Calu3 (cell line): ENCODE data around the gene YOD1. TPM values are rescaled to one million over a fixed set of nuclear protein-coding genes. Genes with fewer than 3 reads are reported as not detected.

Experiments
- BruUV-seq: library from RNA; stranded (reverse); fragments of 400-500 nt; replicated peaks from 2 replicates; lab custom pipeline; 2021; lab: Mats Ljungman, UMichigan
- CTCF ChIA-PET: fragments of 300-600 bp; sonication (Branson Sonifier 250); formaldehyde crosslinking; loops from one replicate; lab custom pipeline; 2022; ENCODE audit warnings: antibody characterized with exemption; lab: Charles Lee
- DNase-seq: peaks from one replicate; pipeline ENCODE4 v3.0.0; 2022
- H3K27ac Mint-ChIP-seq: one replicate; pipeline ENCODE4 v1.8.0; 2022; ENCODE audit warnings: mixed read lengths; ENCODE audit not compliant: unreplicated experiment
- H3K27me3 Mint-ChIP-seq: one replicate; pipeline ENCODE4 v1.8.0; 2022; ENCODE audit warnings: mixed read lengths; ENCODE audit not compliant: unreplicated experiment
- H3K36me3 Mint-ChIP-seq: one replicate; pipeline ENCODE4 v1.8.0; 2022; ENCODE audit warnings: mild to moderate bottlenecking, moderate library complexity, mixed read lengths; ENCODE audit not compliant: insufficient read depth, unreplicated experiment
- H3K4me1 Mint-ChIP-seq: one replicate; pipeline ENCODE4 v1.8.0; 2022; ENCODE audit warnings: mild to moderate bottlenecking, low read depth, mixed read lengths; ENCODE audit not compliant: unreplicated experiment
- H3K4me3 Mint-ChIP-seq: one replicate; pipeline ENCODE4 v1.8.0; 2022; ENCODE audit warnings: mild to moderate bottlenecking, low read depth, moderate library complexity, mixed read lengths; ENCODE audit not compliant: unreplicated experiment
- H3K9me3 Mint-ChIP-seq: one replicate; pipeline ENCODE4 v1.8.0; 2022; ENCODE audit warnings: low read depth, mixed read lengths; ENCODE audit not compliant: unreplicated experiment
- CTCF ChIP-seq: fragments of 200-600 bp; IDR thresholded peaks from one replicate; pipeline ENCODE4 v1.8.0; 2022; ENCODE audit warnings: antibody characterized with exemption; ENCODE audit not compliant: unreplicated experiment
- intact Hi-C: fragments of 100-400 bp; cut with micrococcal nuclease; formaldehyde crosslinking; loops from one replicate; pipeline ENCODE4 v1.10.0; 2022; ENCODE audit not compliant: unreplicated experiment
- total RNA-seq: library from RNA; stranded (reverse); gene quantifications from 2 replicates; pipeline ENCODE4 v1.2.3, GENCODE V29; 2022

The YOD1 gene
- total RNA-seq, 1 experiment from 2014 or later = 22.4 TPM

GRCh38 chr1:207055386-207056001 is 4.5 kb upstream of the YOD1 start:
- CTCF ChIA-PET = no interaction called here
- BruUV-seq = no TSS peak

GRCh38 chr1:207054491-207054890 is 3.5 kb upstream of the YOD1 start:
- DNase-seq = no peak
- peak overlapping the region; percentile 97 for H3K4me3 Mint-ChIP-seq
- peaks cover 67% of the 10 kb centered on the region for H3K36me3 Mint-ChIP-seq
- TF ChIP-seq CTCF = no peak
- BruUV-seq = no TSS peak
- H3K27ac Mint-ChIP-seq = no peak overlapping the region
- CTCF ChIA-PET = no interaction called here
- no peaks in the 10 kb centered on the region for H3K9me3 Mint-ChIP-seq
- no peaks in the 10 kb centered on the region for H3K27me3 Mint-ChIP-seq
- peaks cover 48% of the 10 kb centered on the region for H3K4me1 Mint-ChIP-seq
- intact Hi-C loops = loop anchor here (10.0 kb wide), 1 partner anchor 50 kb away; no protein-coding TSS in a partner anchor

More at GRCh38 chr1:207055386-207056001, 4.5 kb upstream of the YOD1 start:
- Mint-ChIP-seq H3K27me3 (no peaks in the 10 kb centered on the region), H3K4me1 (peaks cover 43% of the 10 kb centered on the region), H3K9me3 (no peaks in the 10 kb centered on the region), H3K4me3 (no peak overlapping the region), H3K36me3 (peaks cover 57% of the 10 kb centered on the region), H3K27ac (no peak overlapping the region)
- DNase-seq = no peak
- intact Hi-C loops = loop anchor here (10.0 kb wide), 1 partner anchor 51 kb away; no protein-coding TSS in a partner anchor
- no peak for TF ChIP-seq CTCF

GRCh38 chr1:207052911-207053769 is 2.1 kb upstream of the YOD1 start, which contains the start of gene PFKFB2:
Gene PFKFB2 (plus strand): TSS chr1:207053275. CDS start chr1:207054718, 1,443 bp downstream.
- no peaks in the 10 kb centered on the region for H3K9me3 Mint-ChIP-seq
- H3K4me1 Mint-ChIP-seq = peaks cover 58% of the 10 kb centered on the region
- H3K36me3 Mint-ChIP-seq = peaks cover 68% of the 10 kb centered on the region
- intact Hi-C loops = loop anchor here (10.0 kb wide), 1 partner anchor 48 kb away; no protein-coding TSS in a partner anchor
- H3K27ac Mint-ChIP-seq = peak within 1 kb of the TSS; percentile 93
- peak; percentile 100 for DNase-seq
- CTCF ChIA-PET = interaction anchor here (0.6 to 4.9 kb wide), 13 partner anchors 13 to 583 kb away, joined by 3 to 54 read pairs (median 4); partner anchors contain the start of genes C1orf116 and IKBKE
- no peaks in the 10 kb centered on the region for H3K27me3 Mint-ChIP-seq
- TSS peak; percentile 40 for BruUV-seq
- H3K4me3 Mint-ChIP-seq = peak within 1 kb of the TSS; percentile 97
- TF ChIP-seq CTCF = peak; percentile 45

GRCh38 chr1:207050480-207051190 is 373 bp downstream of the YOD1 start:
- H3K9me3 Mint-ChIP-seq = no peaks in the 10 kb centered on the region
- BruUV-seq = no TSS peak
- intact Hi-C loops = loop anchor here (2.0 to 10.0 kb wide), 3 partner anchors 18 to 46 kb away; partner anchors contain the start of gene C1orf116
- TF ChIP-seq CTCF = no peak
- no peaks in the 10 kb centered on the region for H3K27me3 Mint-ChIP-seq
- H3K4me1 Mint-ChIP-seq = peaks cover 57% of the 10 kb centered on the region
- H3K27ac Mint-ChIP-seq = peak overlapping the region; percentile 93
- CTCF ChIA-PET = interaction anchor here (0.9 to 4.9 kb wide), 8 partner anchors 9 to 449 kb away, joined by 3 to 54 read pairs (median 4); partner anchors contain the start of gene C1orf116
- H3K36me3 Mint-ChIP-seq = peaks cover 78% of the 10 kb centered on the region
- peak overlapping the region; percentile 97 for H3K4me3 Mint-ChIP-seq
- DNase-seq = peak; percentile 95
